ENCODE measurements around the gene EFNB1. TPM values are rescaled to one million over a fixed set of nuclear protein-coding genes. Genes with fewer than 3 reads are reported as not detected.

Gene EFNB1
- total and polyA plus RNA-seq, 10 of the 15 experiments (the other 5 are each of a cell fraction or from before 2014, with no cell fraction given), result 0.02 to 1.0 (median 0.81) TPM; not detected in 1

GRCh38 chrX:68834371-68835103, 5.7 kb downstream of the EFNB1 start (continued):
- TF ChIP-seq MLLT1 (IDR thresholded peaks at IDR 0.05) (no peak), PKNOX1 (IDR thresholded peaks at IDR 0.05) (no peak), MEF2A (IDR thresholded peaks at IDR 0.05; ENCODE audit: insufficient read depth, low read depth, low read length) (no peak), CBX5 (IDR thresholded peaks at IDR 0.05; ENCODE audit: low read depth) (no peak), JUND (IDR thresholded peaks at IDR 0.05; ENCODE audit: low read depth, low read length) (no peak), ETV6 (conservative IDR thresholded peaks at IDR 0.05 in 1 of 2, IDR thresholded peaks at IDR 0.05 in 1 of 2; ENCODE audit: borderline replicate concordance in 1 of 2, low read depth in 1 of 2) (no peak)

GRCh38 chrX:68835104-68835442, 6.3 kb downstream of the EFNB1 start:
- Histone ChIP-seq H3K4me1 (ENCODE audit: control insufficient read depth, insufficient read depth, low read length) (no peaks in the 10 kb centered on the region), H4K20me1 (ENCODE audit: control insufficient read depth, insufficient read depth) (no peaks in the 10 kb centered on the region), H3K4me2 (ENCODE audit: control insufficient read depth, insufficient read depth) (no peak overlapping the region), H3K36me3 (ENCODE audit: control insufficient read depth in 2 of 2, insufficient read depth in 2 of 2, low read length in 1 of 2) (no peaks in the 10 kb centered on the region), H3K79me2 (ENCODE audit: control insufficient read depth, insufficient read depth, low read length) (no peaks in the 10 kb centered on the region), H3K27ac (ENCODE audit: control insufficient read depth, insufficient read depth) (no peak overlapping the region), H3K27me3 (replicated peaks in 1 of 2; ENCODE audit: control insufficient read depth in 2 of 2, insufficient read depth in 2 of 2, low read length in 1 of 2) (peaks cover 0 to 1% of the 10 kb centered on the region in 2 experiments; a peak in 2 of 4 replicates), H3K9ac (ENCODE audit: control insufficient read depth, insufficient read depth, low read length) (no peak overlapping the region), H3K9me3 (replicated peaks; ENCODE audit: control insufficient read depth, insufficient read depth, low read length) (no peaks in the 10 kb centered on the region; the same call in 2 of the 3 replicates), H3K4me3 (no peak overlapping the region), H2AFZ (ENCODE audit: control insufficient read depth, low read depth, low read length) (no peak overlapping the region)
- BruUV-seq (replicated peaks), result no TSS peak
- intact Hi-C loops (cut with micrococcal nuclease; ENCODE audit: unreplicated experiment), result no loop called here
- CTCF ChIA-PET, result no interaction called here
- ATAC-seq (no peak), DNase-seq (ENCODE audit: low read depth, low spot score) (no peak), FAIRE-seq (no peak)
- in situ Hi-C loops (cut with MboI), result no loop called here
- SMC1A ChIA-PET (ENCODE audit: uncharacterized antibody, unreplicated experiment), result no interaction called here
- POLR2A ChIA-PET, result interaction anchor here (1.1 kb wide), 1 partner anchor 256 kb away, joined by 3 read pairs; no protein-coding TSS in a partner anchor
- RAD21 ChIA-PET (ENCODE audit: unreplicated experiment), result no interaction called here
- WGBS (ENCODE audit: insufficient coverage, insufficient replicate concordance, low lambda C conversion rate, missing lambda C conversion rate), result 11% methylated on average over 3 of the region's 3 CpGs
- TF ChIP-seq BRCA1 (IDR thresholded peaks at IDR 0.05; ENCODE audit: low read depth, low read length) (no peak), CREB1 (IDR thresholded peaks at IDR 0.05; ENCODE audit: low read depth) (no peak), ZBTB40 (IDR thresholded peaks at IDR 0.05; ENCODE audit: borderline replicate concordance) (no peak), USF1 (IDR thresholded peaks at IDR 0.05; ENCODE audit: borderline replicate concordance, extremely low read length, insufficient read depth, low read depth, low read length) (no peak), RAD21 (IDR thresholded peaks at IDR 0.05; ENCODE audit: insufficient read depth, low read depth, low read length) (no peak), ZZZ3 (IDR thresholded peaks at IDR 0.05; ENCODE audit: control insufficient read depth, insufficient read length, low read depth) (no peak), EED (IDR thresholded peaks at IDR 0.05; ENCODE audit: low read depth) (no peak), JUNB (IDR thresholded peaks at IDR 0.05) (no peak), NFIC (IDR thresholded peaks at IDR 0.05; ENCODE audit: low read depth, low read length) (no peak)
